ENCODE measurements around the gene RPS23. TPM values are rescaled to one million over a fixed set of nuclear protein-coding genes. Genes with fewer than 3 reads are reported as not detected.

Gene RPS23
- total RNA-seq, 1 experiment from 2014 or later = 2,213 TPM

DNA sequence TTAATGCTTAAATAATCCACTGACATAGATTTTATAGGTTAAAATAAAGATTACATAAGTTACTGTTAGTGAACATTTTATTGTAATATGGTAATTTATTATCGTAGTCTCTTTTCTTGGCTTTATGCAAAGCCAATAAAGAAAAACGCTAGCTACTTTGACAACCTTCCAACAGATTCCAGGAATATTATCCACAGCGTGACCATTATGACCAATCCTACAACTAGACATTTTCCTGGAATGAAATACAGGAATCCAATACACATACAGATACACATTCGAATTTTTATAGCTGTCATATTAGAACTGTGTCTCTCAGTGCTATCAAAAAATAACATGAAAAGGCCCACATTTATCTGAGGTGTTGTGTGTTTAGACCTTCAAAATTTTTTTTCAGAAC is 13.1 kb downstream of the RPS23 start:
- ChIA-PET CTCF (no interaction called here), POLR2A (no interaction called here)
- intact Hi-C loops (cut with micrococcal nuclease; ENCODE audit: unreplicated experiment) = no loop called here
- no peak overlapping the region for H3K4me3 ChIP-seq (ENCODE audit: low read depth, low read length)
- no peaks in the 10 kb centered on the region for H3K27me3 ChIP-seq (replicated peaks; ENCODE audit: control insufficient read depth, insufficient read depth, low read length)
- no peaks in the 10 kb centered on the region for H3K27me3 Mint-ChIP-seq (ENCODE audit: insufficient read depth, unreplicated experiment)
- no peaks in the 10 kb centered on the region for H3K36me3 ChIP-seq (ENCODE audit: control insufficient read depth, insufficient read depth, low read length)
- H3K4me1 ChIP-seq = no peaks in the 10 kb centered on the region
- H3K36me3 Mint-ChIP-seq (ENCODE audit: insufficient read depth, unreplicated experiment) = peaks cover 7% of the 10 kb centered on the region
- TF ChIP-seq, protein P1, sequence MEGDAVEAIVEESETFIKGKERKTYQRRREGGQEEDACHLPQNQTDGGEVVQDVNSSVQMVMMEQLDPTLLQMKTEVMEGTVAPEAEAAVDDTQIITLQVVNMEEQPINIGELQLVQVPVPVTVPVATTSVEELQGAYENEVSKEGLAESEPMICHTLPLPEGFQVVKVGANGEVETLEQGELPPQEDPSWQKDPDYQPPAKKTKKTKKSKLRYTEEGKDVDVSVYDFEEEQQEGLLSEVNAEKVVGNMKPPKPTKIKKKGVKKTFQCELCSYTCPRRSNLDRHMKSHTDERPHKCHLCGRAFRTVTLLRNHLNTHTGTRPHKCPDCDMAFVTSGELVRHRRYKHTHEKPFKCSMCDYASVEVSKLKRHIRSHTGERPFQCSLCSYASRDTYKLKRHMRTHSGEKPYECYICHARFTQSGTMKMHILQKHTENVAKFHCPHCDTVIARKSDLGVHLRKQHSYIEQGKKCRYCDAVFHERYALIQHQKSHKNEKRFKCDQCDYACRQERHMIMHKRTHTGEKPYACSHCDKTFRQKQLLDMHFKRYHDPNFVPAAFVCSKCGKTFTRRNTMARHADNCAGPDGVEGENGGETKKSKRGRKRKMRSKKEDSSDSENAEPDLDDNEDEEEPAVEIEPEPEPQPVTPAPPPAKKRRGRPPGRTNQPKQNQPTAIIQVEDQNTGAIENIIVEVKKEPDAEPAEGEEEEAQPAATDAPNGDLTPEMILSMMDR (IDR thresholded peaks at IDR 0.05; ENCODE audit: insufficient read depth in 1 of 2, low read depth in 1 of 2, low read length in 1 of 2, severe bottlenecking in 1 of 2, unreplicated experiment in 1 of 2) = no peak
- no peaks in the 10 kb centered on the region; the same call in 1 of the 2 replicates for H3K9me3 ChIP-seq
- BruUV-seq (replicated peaks) = no TSS peak
- DNase-seq = no peak
- H3K4me1 Mint-ChIP-seq (ENCODE audit: low read depth, unreplicated experiment) = no peaks in the 10 kb centered on the region
- no peak overlapping the region for H3K4me3 Mint-ChIP-seq (ENCODE audit: unreplicated experiment)
- peaks cover 20% of the 10 kb centered on the region for H3K9me3 Mint-ChIP-seq (ENCODE audit: unreplicated experiment)
- H3K27ac Mint-ChIP-seq (ENCODE audit: unreplicated experiment) = no peak overlapping the region

DNA sequence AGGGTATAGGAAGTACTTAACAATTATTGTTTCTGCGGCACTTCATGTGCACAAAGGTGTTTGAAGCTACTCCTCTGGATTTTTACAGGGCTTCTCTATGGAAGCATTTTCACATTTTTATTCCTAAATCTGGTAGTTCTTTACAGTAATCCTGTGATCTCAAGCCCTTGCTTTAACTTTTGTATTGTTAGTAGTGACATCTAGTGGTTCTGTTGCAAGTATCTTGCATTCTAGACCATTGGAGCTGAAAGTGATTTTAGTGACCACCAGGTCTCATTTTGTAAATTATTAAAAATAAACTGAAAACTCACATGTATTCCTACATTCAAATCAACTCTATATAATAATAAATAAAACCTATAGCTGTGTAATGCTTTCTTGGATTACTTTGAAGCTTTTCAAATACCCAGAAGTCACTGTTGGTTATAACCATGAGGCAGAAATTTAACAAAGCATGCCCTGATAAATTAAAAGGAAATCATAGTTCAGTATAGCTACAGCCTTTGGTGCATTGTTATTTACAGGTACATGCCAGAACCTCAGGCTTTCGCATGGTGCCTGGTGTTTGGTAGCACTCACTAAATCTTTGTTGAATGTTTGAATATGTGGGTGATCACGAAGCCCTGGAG is 18.9 kb downstream of the RPS23 start:
- intact Hi-C loops (cut with micrococcal nuclease; ENCODE audit: unreplicated experiment) = no loop called here
- Mint-ChIP-seq H3K27ac (ENCODE audit: unreplicated experiment) (no peak overlapping the region), H3K27me3 (ENCODE audit: insufficient read depth, unreplicated experiment) (no peaks in the 10 kb centered on the region), H3K4me3 (ENCODE audit: unreplicated experiment) (no peak overlapping the region), H3K9me3 (ENCODE audit: unreplicated experiment) (no peaks in the 10 kb centered on the region), H3K4me1 (ENCODE audit: low read depth, unreplicated experiment) (no peaks in the 10 kb centered on the region), H3K36me3 (ENCODE audit: insufficient read depth, unreplicated experiment) (no peaks in the 10 kb centered on the region)
- Histone ChIP-seq H3K9me3 (no peaks in the 10 kb centered on the region), H3K4me3 (ENCODE audit: low read depth, low read length) (no peak overlapping the region), H3K27me3 (replicated peaks; ENCODE audit: control insufficient read depth, insufficient read depth, low read length) (no peaks in the 10 kb centered on the region), H3K4me1 (no peaks in the 10 kb centered on the region), H3K36me3 (ENCODE audit: control insufficient read depth, insufficient read depth, low read length) (no peaks in the 10 kb centered on the region)
- TF ChIP-seq, protein P1 (IDR thresholded peaks at IDR 0.05; ENCODE audit: insufficient read depth in 1 of 2, low read depth in 1 of 2, low read length in 1 of 2, severe bottlenecking in 1 of 2, unreplicated experiment in 1 of 2) = peak in 1 of 2 experiments; percentile 53
- CTCF ChIA-PET = interaction anchor here (0.6 to 1.2 kb wide), 3 partner anchors 11 to 407 kb away, joined by 3 to 5 read pairs (median 4); no protein-coding TSS in a partner anchor
- BruUV-seq (replicated peaks) = no TSS peak
- DNase-seq = no peak
- POLR2A ChIA-PET = no interaction called here

DNA sequence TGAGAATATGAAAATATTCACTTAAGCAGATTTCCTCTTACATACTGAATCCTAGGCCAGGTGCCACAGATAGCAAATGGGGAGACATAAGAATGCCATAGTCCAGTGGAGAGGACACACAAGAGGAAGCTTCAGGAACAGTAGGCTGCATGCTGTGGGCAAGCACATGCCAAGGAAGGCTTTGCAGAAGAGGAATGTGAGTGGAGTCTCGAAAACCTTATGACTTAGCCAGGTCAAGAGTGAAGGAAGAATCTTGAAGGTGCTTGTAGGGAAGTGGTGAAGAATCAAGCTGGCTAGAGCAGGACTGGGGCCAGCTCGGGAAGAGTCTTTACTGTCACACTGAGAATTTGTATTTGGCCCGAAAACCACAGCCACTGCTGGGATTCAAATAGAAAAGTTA is 20.4 kb downstream of the RPS23 start:
- no peak for DNase-seq
- CTCF ChIA-PET = interaction anchor here (0.6 kb wide), 2 partner anchors 13 to 120 kb away, joined by 3 read pairs; no protein-coding TSS in a partner anchor
- no peaks in the 10 kb centered on the region for H3K27me3 ChIP-seq (replicated peaks; ENCODE audit: control insufficient read depth, insufficient read depth, low read length)
- TF ChIP-seq, protein P1 (IDR thresholded peaks at IDR 0.05; ENCODE audit: insufficient read depth in 1 of 2, low read depth in 1 of 2, low read length in 1 of 2, severe bottlenecking in 1 of 2, unreplicated experiment in 1 of 2) = no peak
- intact Hi-C loops (cut with micrococcal nuclease; ENCODE audit: unreplicated experiment) = no loop called here
- POLR2A ChIA-PET = no interaction called here
- H3K9me3 ChIP-seq = no peaks in the 10 kb centered on the region
- H3K4me1 ChIP-seq = no peaks in the 10 kb centered on the region
- H3K4me3 ChIP-seq (ENCODE audit: low read depth, low read length) = no peak overlapping the region
- Mint-ChIP-seq H3K27ac (ENCODE audit: unreplicated experiment) (no peak overlapping the region), H3K36me3 (ENCODE audit: insufficient read depth, unreplicated experiment) (no peaks in the 10 kb centered on the region), H3K9me3 (ENCODE audit: unreplicated experiment) (no peaks in the 10 kb centered on the region), H3K27me3 (ENCODE audit: insufficient read depth, unreplicated experiment) (no peaks in the 10 kb centered on the region), H3K4me1 (ENCODE audit: low read depth, unreplicated experiment) (no peaks in the 10 kb centered on the region), H3K4me3 (ENCODE audit: unreplicated experiment) (no peak overlapping the region)
- no peaks in the 10 kb centered on the region for H3K36me3 ChIP-seq (ENCODE audit: control insufficient read depth, insufficient read depth, low read length)
- no TSS peak for BruUV-seq (replicated peaks)

Data from Caco-2 (cell line).